Activated naive CD8-positive, alpha-beta T cell (primary cell): ENCODE results near the gene TMEM154.
A peak's percentile ranks its signal among the peaks of the same experiment; 100 is the strongest.

ENCODE experiments used
- H3K27ac Mint-ChIP-seq: one replicate; pipeline ENCODE4 v1.8.0; 2021; ENCODE audit warnings: mixed read lengths
- H3K27me3 Mint-ChIP-seq: one replicate; pipeline ENCODE4 v1.8.0; 2021; ENCODE audit warnings: mixed read lengths
- H3K36me3 Mint-ChIP-seq: one replicate; pipeline ENCODE4 v1.8.0; 2021; ENCODE audit warnings: mixed read lengths
- H3K4me1 Mint-ChIP-seq: one replicate; pipeline ENCODE4 v1.8.0; 2021; ENCODE audit warnings: low read depth, mixed read lengths
- H3K4me3 Mint-ChIP-seq: one replicate; pipeline ENCODE4 v1.8.0; 2021; ENCODE audit warnings: mild to moderate bottlenecking, mixed read lengths
- H3K9me3 Mint-ChIP-seq: one replicate; pipeline ENCODE4 v1.8.0; 2021; ENCODE audit warnings: low read depth, mixed read lengths

TMEM154 gene

GRCh38 chr4:152663203-152664066 lies 16.4 kb downstream of the TMEM154 start:
- Mint-ChIP-seq H3K27ac (no peak overlapping the region), H3K9me3 (peaks cover 11% of the 10 kb centered on the region), H3K36me3 (peaks cover 19% of the 10 kb centered on the region), H3K27me3 (no peaks in the 10 kb centered on the region), H3K4me1 (peaks cover 22% of the 10 kb centered on the region), H3K4me3 (no peak overlapping the region)

GRCh38 chr4:152661649-152662048 lies 18.1 kb downstream of the TMEM154 start:
- H3K36me3 Mint-ChIP-seq: peaks cover 33% of the 10 kb centered on the region
- H3K9me3 Mint-ChIP-seq: peaks cover 21% of the 10 kb centered on the region
- H3K4me3 Mint-ChIP-seq: no peak overlapping the region
- peaks cover 22% of the 10 kb centered on the region for H3K4me1 Mint-ChIP-seq
- no peaks in the 10 kb centered on the region for H3K27me3 Mint-ChIP-seq
- no peak overlapping the region for H3K27ac Mint-ChIP-seq

- no peak overlapping the region for H3K4me3 Mint-ChIP-seq
- peaks cover 22% of the 10 kb centered on the region for H3K4me1 Mint-ChIP-seq
- H3K27me3 Mint-ChIP-seq: no peaks in the 10 kb centered on the region
- peaks cover 33% of the 10 kb centered on the region for H3K36me3 Mint-ChIP-seq
- H3K27ac Mint-ChIP-seq: no peak overlapping the region
- H3K9me3 Mint-ChIP-seq: peaks cover 21% of the 10 kb centered on the region
These were observed 19.3 kb downstream of the TMEM154 start for GRCh38 chr4:152660526-152660925.

GRCh38 chr4:152659806-152660205 lies 20.0 kb downstream of the TMEM154 start:
- Mint-ChIP-seq H3K36me3 (peaks cover 33% of the 10 kb centered on the region), H3K4me1 (peaks cover 22% of the 10 kb centered on the region), H3K27ac (no peak overlapping the region), H3K4me3 (no peak overlapping the region), H3K9me3 (peaks cover 21% of the 10 kb centered on the region), H3K27me3 (no peaks in the 10 kb centered on the region)

GRCh38 chr4:152657657-152658056 lies 22.1 kb downstream of the TMEM154 start:
- Mint-ChIP-seq H3K27me3 (no peaks in the 10 kb centered on the region), H3K4me3 (no peak overlapping the region), H3K4me1 (peaks cover 11% of the 10 kb centered on the region), H3K27ac (no peak overlapping the region), H3K36me3 (peaks cover 27% of the 10 kb centered on the region), H3K9me3 (peaks cover 21% of the 10 kb centered on the region)

- no peaks in the 10 kb centered on the region for H3K27me3 Mint-ChIP-seq
- H3K36me3 Mint-ChIP-seq: peaks cover 34% of the 10 kb centered on the region
- no peak overlapping the region for H3K4me3 Mint-ChIP-seq
- H3K27ac Mint-ChIP-seq: no peak overlapping the region
- peaks cover 21% of the 10 kb centered on the region for H3K9me3 Mint-ChIP-seq
- peaks cover 2% of the 10 kb centered on the region for H3K4me1 Mint-ChIP-seq
These were observed 24.3 kb downstream of the TMEM154 start for GRCh38 chr4:152655272-152656129.

- H3K4me3 Mint-ChIP-seq: no peak overlapping the region
- peaks cover 2% of the 10 kb centered on the region for H3K4me1 Mint-ChIP-seq
- H3K27me3 Mint-ChIP-seq: no peaks in the 10 kb centered on the region
- H3K9me3 Mint-ChIP-seq: no peaks in the 10 kb centered on the region
- peaks cover 22% of the 10 kb centered on the region for H3K36me3 Mint-ChIP-seq
- no peak overlapping the region for H3K27ac Mint-ChIP-seq
These were observed 27.7 kb downstream of the TMEM154 start for GRCh38 chr4:152652102-152652501.

GRCh38 chr4:152651473-152652060 lies 28.2 kb downstream of the TMEM154 start:
- Mint-ChIP-seq H3K27me3 (no peaks in the 10 kb centered on the region), H3K4me3 (no peak overlapping the region), H3K27ac (no peak overlapping the region), H3K36me3 (peaks cover 17% of the 10 kb centered on the region), H3K4me1 (peaks cover 2% of the 10 kb centered on the region), H3K9me3 (no peaks in the 10 kb centered on the region)

- H3K4me1 Mint-ChIP-seq: peaks cover 9% of the 10 kb centered on the region
- no peaks in the 10 kb centered on the region for H3K9me3 Mint-ChIP-seq
- peaks cover 6% of the 10 kb centered on the region for H3K36me3 Mint-ChIP-seq
- H3K27me3 Mint-ChIP-seq: no peaks in the 10 kb centered on the region
- H3K27ac Mint-ChIP-seq: no peak overlapping the region
- H3K4me3 Mint-ChIP-seq: no peak overlapping the region
These were observed 33.6 kb downstream of the TMEM154 start for GRCh38 chr4:152646221-152646620.

- no peaks in the 10 kb centered on the region for H3K9me3 Mint-ChIP-seq
- H3K4me3 Mint-ChIP-seq: no peak overlapping the region
- H3K27me3 Mint-ChIP-seq: no peaks in the 10 kb centered on the region
- H3K27ac Mint-ChIP-seq: no peak overlapping the region
- no peaks in the 10 kb centered on the region for H3K36me3 Mint-ChIP-seq
- peaks cover 9% of the 10 kb centered on the region for H3K4me1 Mint-ChIP-seq
These were observed 35.7 kb downstream of the TMEM154 start for GRCh38 chr4:152644130-152644529.

- no peak overlapping the region for H3K4me3 Mint-ChIP-seq
- peak overlapping the region; percentile 8 for H3K27ac Mint-ChIP-seq
- no peaks in the 10 kb centered on the region for H3K36me3 Mint-ChIP-seq
- no peaks in the 10 kb centered on the region for H3K27me3 Mint-ChIP-seq
- peaks cover 9% of the 10 kb centered on the region for H3K4me1 Mint-ChIP-seq
- no peaks in the 10 kb centered on the region for H3K9me3 Mint-ChIP-seq
These were observed 36.4 kb downstream of the TMEM154 start for GRCh38 chr4:152643153-152644035.

- H3K4me3 Mint-ChIP-seq: no peak overlapping the region
- H3K9me3 Mint-ChIP-seq: no peaks in the 10 kb centered on the region
- no peak overlapping the region for H3K27ac Mint-ChIP-seq
- peaks cover 9% of the 10 kb centered on the region for H3K4me1 Mint-ChIP-seq
- H3K27me3 Mint-ChIP-seq: no peaks in the 10 kb centered on the region
- peaks cover 9% of the 10 kb centered on the region for H3K36me3 Mint-ChIP-seq
These were observed 39.5 kb downstream of the TMEM154 start for GRCh38 chr4:152640058-152640921.

- H3K9me3 Mint-ChIP-seq: no peaks in the 10 kb centered on the region
- no peaks in the 10 kb centered on the region for H3K4me1 Mint-ChIP-seq
- peaks cover 12% of the 10 kb centered on the region for H3K36me3 Mint-ChIP-seq
- no peak overlapping the region for H3K4me3 Mint-ChIP-seq
- no peak overlapping the region for H3K27ac Mint-ChIP-seq
- no peaks in the 10 kb centered on the region for H3K27me3 Mint-ChIP-seq
These were observed 43.9 kb downstream of the TMEM154 start for GRCh38 chr4:152635851-152636250.
